Epithelial cell of esophagus (primary cell): ENCODE data around the gene CCDC160.

Experiments
- DNase-seq: peaks from one replicate; pipeline ENCODE4 v3.0.0; 2010; ENCODE audit warnings: low read depth
- H3K4me3 ChIP-seq: 2 replicates; pipeline ENCODE4 v1.5.1; 2011; ENCODE audit warnings: mild to moderate bottlenecking, low read length, control low read depth
- TF ChIP-seq, protein P1 (sequence below): IDR thresholded peaks from 2 replicates; pipeline ENCODE4 v1.5.1; 2011; ENCODE audit warnings: low read depth, mild to moderate bottlenecking, low read length, control low read depth, inconsistent platforms; ENCODE audit not compliant: insufficient read depth; ENCODE audit errors: missing control alignments

Gene CCDC160

DNA sequence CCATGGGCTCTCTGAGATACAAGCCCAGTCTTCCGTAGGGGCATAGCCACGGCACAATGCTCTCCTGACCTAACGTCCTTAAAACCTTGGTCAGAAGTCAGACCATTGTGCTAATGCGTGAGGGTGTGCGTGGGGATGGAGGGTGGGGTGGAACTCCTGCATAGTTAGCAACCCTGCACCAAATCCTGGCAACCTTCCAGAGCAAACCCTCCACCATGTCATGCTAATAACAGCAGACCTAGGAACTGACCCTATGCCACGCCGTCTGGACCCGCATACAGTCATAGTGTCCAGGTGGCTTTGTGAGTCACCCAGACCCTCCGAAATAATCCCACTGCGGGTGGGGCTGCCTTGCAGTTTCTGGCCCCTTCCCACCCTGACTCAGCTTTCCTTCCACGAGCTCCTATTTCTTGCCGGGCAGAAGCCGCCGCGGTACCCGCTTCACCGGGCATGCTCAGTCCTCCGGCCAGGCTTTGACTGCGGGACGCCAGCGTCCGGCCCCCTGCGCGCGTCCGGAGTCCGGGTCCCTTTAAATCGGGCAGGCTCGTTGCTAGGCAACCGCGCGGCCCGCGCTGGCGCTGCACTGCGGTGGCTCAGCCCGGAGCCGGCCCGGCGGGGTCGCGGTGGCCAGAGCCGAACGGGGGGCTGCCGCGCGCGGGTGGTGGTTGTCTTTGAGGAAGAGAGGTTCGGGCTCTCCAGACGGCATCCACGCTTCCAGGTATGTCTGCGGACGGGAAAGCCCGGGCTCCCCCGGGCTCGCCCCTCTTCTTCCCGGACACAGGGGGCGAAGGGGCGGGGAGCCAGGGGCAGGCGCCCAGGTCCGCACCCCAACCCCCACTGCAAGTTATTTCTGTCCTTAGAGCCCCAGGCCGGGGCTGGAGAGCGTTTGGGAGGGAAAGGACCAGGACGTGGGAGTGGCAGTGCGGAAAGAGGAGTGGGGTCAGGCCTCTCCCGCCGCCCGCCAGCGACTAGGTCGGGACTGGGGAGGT lies at the start of gene CCDC160:
TSS of gene CCDC160 (plus strand) at position 557 of the 989 bp plus-strand sequence. CDS start 7,619 bp downstream, outside the sequence.
- peak within 1 kb of the TSS; percentile 34 for H3K4me3 ChIP-seq
- TF ChIP-seq, protein P1, sequence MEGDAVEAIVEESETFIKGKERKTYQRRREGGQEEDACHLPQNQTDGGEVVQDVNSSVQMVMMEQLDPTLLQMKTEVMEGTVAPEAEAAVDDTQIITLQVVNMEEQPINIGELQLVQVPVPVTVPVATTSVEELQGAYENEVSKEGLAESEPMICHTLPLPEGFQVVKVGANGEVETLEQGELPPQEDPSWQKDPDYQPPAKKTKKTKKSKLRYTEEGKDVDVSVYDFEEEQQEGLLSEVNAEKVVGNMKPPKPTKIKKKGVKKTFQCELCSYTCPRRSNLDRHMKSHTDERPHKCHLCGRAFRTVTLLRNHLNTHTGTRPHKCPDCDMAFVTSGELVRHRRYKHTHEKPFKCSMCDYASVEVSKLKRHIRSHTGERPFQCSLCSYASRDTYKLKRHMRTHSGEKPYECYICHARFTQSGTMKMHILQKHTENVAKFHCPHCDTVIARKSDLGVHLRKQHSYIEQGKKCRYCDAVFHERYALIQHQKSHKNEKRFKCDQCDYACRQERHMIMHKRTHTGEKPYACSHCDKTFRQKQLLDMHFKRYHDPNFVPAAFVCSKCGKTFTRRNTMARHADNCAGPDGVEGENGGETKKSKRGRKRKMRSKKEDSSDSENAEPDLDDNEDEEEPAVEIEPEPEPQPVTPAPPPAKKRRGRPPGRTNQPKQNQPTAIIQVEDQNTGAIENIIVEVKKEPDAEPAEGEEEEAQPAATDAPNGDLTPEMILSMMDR = no peak
- DNase-seq = peak; percentile 13

DNA sequence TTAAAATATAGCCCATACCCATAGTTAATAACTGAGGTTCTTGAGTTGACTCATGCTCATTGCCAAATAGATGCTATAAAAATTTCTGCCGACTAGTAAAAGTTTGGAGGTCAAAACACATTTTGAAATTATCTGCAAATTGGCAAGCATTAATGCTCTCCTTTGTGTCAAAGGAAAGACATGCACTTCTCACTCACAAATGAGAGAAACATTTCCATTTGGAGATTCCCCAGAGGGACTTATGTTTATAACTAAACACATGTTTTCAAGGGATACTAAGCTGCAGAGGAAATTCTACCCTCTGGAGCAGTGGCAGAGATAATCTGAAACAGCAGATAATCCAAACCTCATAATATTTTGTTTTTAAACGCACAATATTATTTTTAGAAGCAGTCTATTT lies 45.7 kb upstream of the CCDC160 start:
- no peak overlapping the region for H3K4me3 ChIP-seq
- DNase-seq = no peak
- TF ChIP-seq, protein P1 = no peak

DNA sequence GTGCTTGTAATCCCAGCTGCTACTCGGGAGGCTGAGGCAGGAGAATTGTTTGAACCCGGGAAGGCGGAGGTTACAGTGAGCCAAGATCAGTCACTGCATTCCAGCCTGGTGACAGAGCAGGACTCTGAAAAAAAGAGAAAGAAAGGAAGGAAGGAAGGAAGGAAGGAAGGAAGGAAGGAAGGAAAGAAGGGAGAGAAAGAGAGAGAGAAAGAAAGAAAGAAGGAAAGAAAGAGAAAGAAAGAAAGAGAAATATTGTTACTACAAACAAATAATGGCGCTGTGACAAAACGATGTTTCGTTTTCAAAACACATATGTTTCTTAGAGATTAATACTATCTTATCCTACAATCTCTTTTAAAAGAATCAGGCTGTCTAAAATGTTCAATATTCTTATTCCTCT lies 42.1 kb upstream of the CCDC160 start:
- no peak overlapping the region for H3K4me3 ChIP-seq
- DNase-seq = no peak
- TF ChIP-seq, protein P1 = no peak

DNA sequence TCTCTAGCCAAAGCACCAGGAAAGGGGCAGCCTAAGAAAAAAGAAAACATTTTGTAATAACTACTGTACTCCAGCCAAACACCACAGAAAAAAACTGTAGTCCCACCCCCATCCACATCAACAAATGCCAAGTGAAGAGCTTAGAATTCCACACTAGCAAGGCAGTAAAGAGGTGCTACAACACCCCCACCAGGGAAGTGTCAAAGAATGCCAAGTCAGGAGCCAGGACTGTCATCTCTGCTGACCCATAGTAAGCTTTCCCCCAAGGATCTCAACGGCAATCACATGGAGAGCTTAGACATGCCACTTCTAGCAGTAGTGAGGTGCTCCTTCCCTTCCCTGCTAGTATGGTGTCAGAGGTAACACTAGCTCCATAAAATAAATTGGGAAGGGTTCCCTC lies 34.4 kb upstream of the CCDC160 start:
- TF ChIP-seq, protein P1 = no peak
- no peak for DNase-seq
- H3K4me3 ChIP-seq = no peak overlapping the region

DNA sequence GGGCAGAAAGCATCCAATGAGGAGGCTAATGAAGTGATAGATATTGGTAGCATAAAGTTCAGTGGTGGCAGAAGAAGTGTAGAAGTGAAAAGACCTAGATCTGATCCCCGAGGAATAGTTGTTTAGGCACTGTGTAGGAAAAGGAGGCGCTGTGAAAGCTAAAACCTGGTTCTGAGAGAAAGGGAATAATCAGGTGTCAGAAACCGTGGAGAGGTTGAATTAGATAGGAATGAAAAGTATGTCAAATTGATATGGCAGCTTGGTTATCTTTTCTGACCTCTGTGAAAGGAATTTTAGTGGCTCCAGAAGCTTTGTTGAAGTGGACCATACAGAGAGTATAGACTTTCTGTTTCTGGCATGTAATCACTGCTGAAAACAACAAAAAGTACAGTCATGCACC lies 30.8 kb upstream of the CCDC160 start:
- TF ChIP-seq, protein P1 = no peak
- no peak for DNase-seq
- H3K4me3 ChIP-seq = no peak overlapping the region

DNA sequence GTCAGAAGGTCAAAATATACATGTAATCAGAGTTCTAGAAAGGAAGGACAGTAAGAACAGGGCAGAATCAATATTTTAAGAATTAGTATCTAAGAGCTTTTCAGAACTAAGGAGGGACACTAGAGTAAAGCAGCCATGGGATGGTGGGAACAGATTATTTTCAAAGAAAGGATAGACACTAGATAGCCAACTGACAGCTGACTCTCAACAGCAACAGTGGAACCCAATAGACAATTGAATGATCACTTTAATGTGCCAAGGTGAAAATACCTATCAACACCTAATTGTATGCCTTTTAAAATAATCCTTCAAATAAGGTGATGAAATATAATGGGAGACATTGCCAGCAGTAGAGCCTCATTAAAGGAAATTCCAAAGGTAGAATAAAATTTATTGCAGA lies 26.5 kb upstream of the CCDC160 start:
- TF ChIP-seq, protein P1 = no peak
- no peak overlapping the region for H3K4me3 ChIP-seq
- no peak for DNase-seq
